ENCODE measurements around the gene PON2.

PON2 gene

DNA sequence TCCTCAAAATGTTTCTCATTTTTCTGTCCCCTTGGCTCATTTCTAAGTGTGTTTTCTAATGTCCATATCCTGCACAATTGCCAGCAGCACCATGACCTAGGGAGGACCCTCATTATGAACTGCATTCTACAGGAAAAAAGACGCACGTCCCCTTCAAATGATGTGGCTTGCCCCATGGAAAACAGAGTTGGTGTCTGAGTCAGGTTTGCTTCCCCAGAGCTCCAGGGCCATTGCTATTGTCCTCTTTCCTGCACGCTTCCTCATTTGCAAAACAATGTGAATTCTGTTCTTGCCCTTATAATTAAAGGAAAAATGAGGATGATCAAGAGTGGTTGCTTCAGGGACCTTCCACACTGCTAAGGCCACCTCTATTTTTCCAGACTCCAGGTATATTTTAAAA is 36.2 kb upstream of the PON2 start:
- Histone ChIP-seq H3K4me3 (ENCODE audit: insufficient read depth, low read length, poor library complexity, severe bottlenecking) (no peak overlapping the region), H3K79me2 (ENCODE audit: insufficient read depth, low read length) (no peaks in the 10 kb centered on the region), H3K9ac (ENCODE audit: low read length) (no peak overlapping the region), H3K4me2 (ENCODE audit: low read depth, low read length, poor library complexity, severe bottlenecking) (no peak overlapping the region), H3K9me3 (ENCODE audit: insufficient read depth, low read length) (no peaks in the 10 kb centered on the region), H4K20me1 (ENCODE audit: low read depth, low read length) (no peaks in the 10 kb centered on the region), H3K36me3 (ENCODE audit: low read length) (no peaks in the 10 kb centered on the region), H3K27me3 (ENCODE audit: low read length) (no peaks in the 10 kb centered on the region), H3K9me2 (replicated peaks; ENCODE audit: insufficient read depth, low read length) (no peaks in the 10 kb centered on the region), H2AFZ (ENCODE audit: low read depth, low read length, severe bottlenecking) (no peak overlapping the region), H3F3A (ENCODE audit: insufficient read depth) (no peaks in the 10 kb centered on the region), H3K27ac (ENCODE audit: low read depth, low read length) (no peak overlapping the region)
- TF ChIP-seq EZH2phosphoT487 (conservative IDR thresholded peaks at IDR 0.05; ENCODE audit: low read length): no peak
- TF ChIP-seq, protein P1, sequence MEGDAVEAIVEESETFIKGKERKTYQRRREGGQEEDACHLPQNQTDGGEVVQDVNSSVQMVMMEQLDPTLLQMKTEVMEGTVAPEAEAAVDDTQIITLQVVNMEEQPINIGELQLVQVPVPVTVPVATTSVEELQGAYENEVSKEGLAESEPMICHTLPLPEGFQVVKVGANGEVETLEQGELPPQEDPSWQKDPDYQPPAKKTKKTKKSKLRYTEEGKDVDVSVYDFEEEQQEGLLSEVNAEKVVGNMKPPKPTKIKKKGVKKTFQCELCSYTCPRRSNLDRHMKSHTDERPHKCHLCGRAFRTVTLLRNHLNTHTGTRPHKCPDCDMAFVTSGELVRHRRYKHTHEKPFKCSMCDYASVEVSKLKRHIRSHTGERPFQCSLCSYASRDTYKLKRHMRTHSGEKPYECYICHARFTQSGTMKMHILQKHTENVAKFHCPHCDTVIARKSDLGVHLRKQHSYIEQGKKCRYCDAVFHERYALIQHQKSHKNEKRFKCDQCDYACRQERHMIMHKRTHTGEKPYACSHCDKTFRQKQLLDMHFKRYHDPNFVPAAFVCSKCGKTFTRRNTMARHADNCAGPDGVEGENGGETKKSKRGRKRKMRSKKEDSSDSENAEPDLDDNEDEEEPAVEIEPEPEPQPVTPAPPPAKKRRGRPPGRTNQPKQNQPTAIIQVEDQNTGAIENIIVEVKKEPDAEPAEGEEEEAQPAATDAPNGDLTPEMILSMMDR (IDR thresholded peaks at IDR 0.05; ENCODE audit: insufficient read depth, low read length, poor library complexity, severe bottlenecking): no peak

DNA sequence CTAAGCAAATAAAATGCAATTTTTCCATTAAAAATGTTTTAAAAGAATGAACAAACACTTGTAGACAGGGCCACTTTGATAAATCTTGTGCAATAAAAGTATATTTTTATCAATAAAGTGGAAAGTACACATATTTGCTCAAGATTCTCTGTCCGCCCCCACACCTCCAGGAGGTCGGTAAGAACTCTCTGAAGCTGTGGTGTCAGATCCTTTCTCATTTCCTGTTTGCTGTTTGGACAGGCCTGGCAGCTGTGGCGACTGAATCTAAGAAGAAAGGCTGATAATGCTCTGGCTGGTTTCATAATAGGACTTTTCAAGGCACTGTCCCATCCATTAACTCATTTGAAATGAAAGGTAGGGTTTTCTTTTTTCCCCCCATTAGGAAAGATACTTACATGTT is 35.6 kb upstream of the PON2 start:
- no peaks in the 10 kb centered on the region for H3K9me3 ChIP-seq (ENCODE audit: insufficient read depth, low read length)
- H3K27ac ChIP-seq (ENCODE audit: low read depth, low read length): no peak overlapping the region
- H3K36me3 ChIP-seq (ENCODE audit: low read length): no peaks in the 10 kb centered on the region
- H3F3A ChIP-seq (ENCODE audit: insufficient read depth): no peaks in the 10 kb centered on the region
- no peaks in the 10 kb centered on the region for H3K79me2 ChIP-seq (ENCODE audit: insufficient read depth, low read length)
- no peak for TF ChIP-seq EZH2phosphoT487 (conservative IDR thresholded peaks at IDR 0.05; ENCODE audit: low read length)
- TF ChIP-seq, protein P1 (IDR thresholded peaks at IDR 0.05; ENCODE audit: insufficient read depth, low read length, poor library complexity, severe bottlenecking): no peak
- H4K20me1 ChIP-seq (ENCODE audit: low read depth, low read length): no peaks in the 10 kb centered on the region
- no peak overlapping the region for H2AFZ ChIP-seq (ENCODE audit: low read depth, low read length, severe bottlenecking)
- no peaks in the 10 kb centered on the region for H3K27me3 ChIP-seq (ENCODE audit: low read length)
- H3K9ac ChIP-seq (ENCODE audit: low read length): no peak overlapping the region
- no peak overlapping the region for H3K4me2 ChIP-seq (ENCODE audit: low read depth, low read length, poor library complexity, severe bottlenecking)
- H3K4me3 ChIP-seq (ENCODE audit: insufficient read depth, low read length, poor library complexity, severe bottlenecking): no peak overlapping the region
- no peaks in the 10 kb centered on the region for H3K9me2 ChIP-seq (replicated peaks; ENCODE audit: insufficient read depth, low read length)

DNA sequence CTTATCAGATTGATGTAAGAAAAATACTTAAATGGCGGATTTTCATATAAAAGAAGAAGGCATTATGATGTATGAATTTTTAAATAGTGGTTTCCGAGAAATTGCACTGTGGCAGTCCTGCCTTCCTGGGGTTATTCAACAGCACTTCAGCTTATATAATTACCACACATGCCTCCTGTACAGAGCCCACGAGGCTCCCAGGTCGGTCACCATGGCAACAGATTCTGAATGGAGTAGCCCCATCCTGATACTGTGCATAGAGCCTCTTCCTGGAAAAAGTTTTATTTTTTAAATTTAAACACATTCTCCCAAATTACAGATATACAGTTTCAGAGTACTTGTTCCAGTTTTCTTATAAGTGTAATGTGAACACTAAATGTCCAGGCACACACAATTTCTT is 35.0 kb upstream of the PON2 start:
- Histone ChIP-seq H2AFZ (ENCODE audit: low read depth, low read length, severe bottlenecking) (no peak overlapping the region), H3F3A (ENCODE audit: insufficient read depth) (no peaks in the 10 kb centered on the region), H3K4me3 (ENCODE audit: insufficient read depth, low read length, poor library complexity, severe bottlenecking) (no peak overlapping the region), H3K79me2 (ENCODE audit: insufficient read depth, low read length) (no peaks in the 10 kb centered on the region), H3K9me3 (ENCODE audit: insufficient read depth, low read length) (no peaks in the 10 kb centered on the region), H3K27me3 (ENCODE audit: low read length) (no peaks in the 10 kb centered on the region), H3K9ac (ENCODE audit: low read length) (no peak overlapping the region), H3K36me3 (ENCODE audit: low read length) (no peaks in the 10 kb centered on the region), H3K27ac (ENCODE audit: low read depth, low read length) (no peak overlapping the region), H3K9me2 (replicated peaks; ENCODE audit: insufficient read depth, low read length) (no peaks in the 10 kb centered on the region), H4K20me1 (ENCODE audit: low read depth, low read length) (no peaks in the 10 kb centered on the region), H3K4me2 (ENCODE audit: low read depth, low read length, poor library complexity, severe bottlenecking) (no peak overlapping the region)
- no peak for TF ChIP-seq EZH2phosphoT487 (conservative IDR thresholded peaks at IDR 0.05; ENCODE audit: low read length)
- TF ChIP-seq, protein P1 (IDR thresholded peaks at IDR 0.05; ENCODE audit: insufficient read depth, low read length, poor library complexity, severe bottlenecking): no peak
